H9 (cell line): ENCODE results near the gene FBN1. TPM values are rescaled to one million over a fixed set of nuclear protein-coding genes. Genes with fewer than 3 reads are reported as not detected.

Source experiments
- DNase-seq: peaks from one replicate; pipeline ENCODE4 v3.0.0-alpha.2; 2017
- H2AFZ ChIP-seq: one replicate; pipeline ENCODE4 v1.6.1; 2013; ENCODE audit warnings: mild to moderate bottlenecking, low read length, control low read depth, moderate library complexity
- H2AK5ac ChIP-seq: 2 replicates; pipeline ENCODE4 v1.6.1; 2013; ENCODE audit warnings: low read length, control low read depth, mixed read lengths; ENCODE audit not compliant: insufficient read length
- H2BK120ac ChIP-seq: one replicate; pipeline ENCODE4 v1.6.1; 2013; ENCODE audit warnings: low read depth, mild to moderate bottlenecking, low read length, control low read depth, inconsistent platforms; ENCODE audit not compliant: poor library complexity, severe bottlenecking
- H2BK12ac ChIP-seq: 2 replicates; pipeline ENCODE4 v1.6.1; 2013; ENCODE audit warnings: low read length, control low read depth, mixed read lengths, low read depth; ENCODE audit not compliant: insufficient read length
- H2BK15ac ChIP-seq: 2 replicates; pipeline ENCODE4 v1.6.1; 2013; ENCODE audit warnings: low read depth, low read length, control low read depth
- H2BK20ac ChIP-seq: one replicate; pipeline ENCODE4 v1.6.1; 2013; ENCODE audit warnings: low read depth, mild to moderate bottlenecking, low read length, control low read depth, inconsistent platforms; ENCODE audit not compliant: poor library complexity, severe bottlenecking
- H2BK5ac ChIP-seq: 2 replicates; pipeline ENCODE4 v1.6.1; 2013; ENCODE audit warnings: low read length, control low read depth, mixed read lengths; ENCODE audit not compliant: insufficient read length
- H3K14ac ChIP-seq: 2 replicates; pipeline ENCODE4 v1.6.1; 2013; ENCODE audit warnings: low read length, control low read depth; ENCODE audit not compliant: insufficient read depth
- H3K18ac ChIP-seq: 2 replicates; pipeline ENCODE4 v1.6.1; 2013; ENCODE audit warnings: low read depth, mild to moderate bottlenecking, mixed read lengths, low read length, control low read depth; ENCODE audit not compliant: insufficient read length
- H3K23ac ChIP-seq: 2 replicates; pipeline ENCODE4 v1.6.1; 2013; ENCODE audit warnings: low read length, control low read depth, mixed read lengths, low read depth; ENCODE audit not compliant: insufficient read length
- H3K23me2 ChIP-seq: 2 replicates; pipeline ENCODE4 v1.6.1; 2013; ENCODE audit warnings: low read depth, mild to moderate bottlenecking, mixed read lengths, low read length, control low read depth; ENCODE audit not compliant: insufficient read length, poor library complexity, severe bottlenecking
- H3K27ac ChIP-seq: 2 replicates; pipeline ENCODE4 v1.5.1; 2013; ENCODE audit warnings: low read length, control low read depth, mixed read lengths, low read depth; ENCODE audit not compliant: insufficient read length
- H3K27me3 ChIP-seq: 2 replicates; pipeline ENCODE4 v1.6.1; 2013; ENCODE audit warnings: low read length, control low read depth, inconsistent platforms; ENCODE audit not compliant: insufficient read depth
- H3K4ac ChIP-seq: 2 replicates; pipeline ENCODE4 v1.6.1; 2013; ENCODE audit warnings: low read depth, mild to moderate bottlenecking, control low read depth, inconsistent platforms, low read length, moderate library complexity
- H3K4me1 ChIP-seq: 2 replicates; pipeline ENCODE4 v1.6.1; 2013; ENCODE audit warnings: low read length, control low read depth, inconsistent platforms; ENCODE audit not compliant: insufficient read depth
- H3K4me2 ChIP-seq: 2 replicates; pipeline ENCODE4 v1.6.1; 2013; ENCODE audit warnings: low read length, control low read depth, mixed read lengths; ENCODE audit not compliant: insufficient read length, insufficient read depth
- H3K56ac ChIP-seq: 2 replicates; pipeline ENCODE4 v1.6.1; 2013; ENCODE audit warnings: low read depth, mild to moderate bottlenecking, mixed read lengths, low read length, control low read depth; ENCODE audit not compliant: insufficient read length
- H3K79me1 ChIP-seq: 2 replicates; pipeline ENCODE4 v1.6.1; 2013; ENCODE audit warnings: low read depth, mild to moderate bottlenecking, moderate library complexity, low read length, control low read depth, inconsistent platforms; ENCODE audit not compliant: insufficient read depth, poor library complexity, severe bottlenecking
- H3K79me2 ChIP-seq: 2 replicates; pipeline ENCODE4 v1.6.1; 2013; ENCODE audit warnings: low read length, control low read depth, inconsistent platforms; ENCODE audit not compliant: insufficient read depth
- H3K9ac ChIP-seq: 2 replicates; pipeline ENCODE4 v1.6.1; 2013; ENCODE audit warnings: low read length, control low read depth, mixed read lengths; ENCODE audit not compliant: insufficient read length; ENCODE audit errors: extremely low read depth
- H3K9me3 ChIP-seq: one replicate; pipeline ENCODE4 v1.6.1; 2013; ENCODE audit warnings: low read depth, low read length, inconsistent platforms; ENCODE audit not compliant: control insufficient read depth
- H3T11ph ChIP-seq: one replicate; pipeline ENCODE4 v1.6.1; 2013; ENCODE audit warnings: mild to moderate bottlenecking, low read length, control low read depth, inconsistent platforms
- H4K20me1 ChIP-seq: one replicate; pipeline ENCODE4 v1.6.1; 2013; ENCODE audit not compliant: control insufficient read depth, insufficient read length, insufficient read depth
- H4K5ac ChIP-seq: 2 replicates; pipeline ENCODE4 v1.6.1; 2013; ENCODE audit warnings: low read depth, mild to moderate bottlenecking, mixed read lengths, low read length, control low read depth; ENCODE audit not compliant: insufficient read length
- H4K8ac ChIP-seq: replicated peaks from 2 replicates; pipeline ENCODE4 v1.6.1; 2013; ENCODE audit warnings: low read length, control low read depth, mixed read lengths, low read depth; ENCODE audit not compliant: insufficient read length
- H4K91ac ChIP-seq: 2 replicates; pipeline ENCODE4 v1.6.1; 2013; ENCODE audit warnings: low read depth, mild to moderate bottlenecking, moderate library complexity, mixed read lengths, low read length, control low read depth; ENCODE audit not compliant: insufficient read length
- H3K27ac Mint-ChIP-seq, 3 experiments: 2 replicates in 2 of 3; 3 replicates in 1 of 3; pipeline ENCODE4 v1.8.0; 2020 to 2021; ENCODE audit warnings: mixed read lengths in 3 of 3, mild to moderate bottlenecking in 1 of 3, moderate library complexity in 1 of 3
- H3K27me3 Mint-ChIP-seq: 2 replicates; pipeline ENCODE4 v1.8.0; 2021; ENCODE audit warnings: low read depth, mild to moderate bottlenecking, moderate library complexity, mixed read lengths
- H3K36me3 Mint-ChIP-seq, 3 experiments: 2 replicates in 2 of 3; 3 replicates in 1 of 3; pipeline ENCODE4 v1.8.0; 2020 to 2021; ENCODE audit warnings: low read depth in 3 of 3, mixed read lengths in 3 of 3; ENCODE audit not compliant: insufficient read depth in 1 of 3
- H3K4me1 Mint-ChIP-seq, 2 experiments: 2 replicates each; pipeline ENCODE4 v1.8.0; 2020; ENCODE audit warnings: mixed read lengths in 2 of 2
- H3K4me3 Mint-ChIP-seq, 2 experiments: 2 replicates in 1 of 2; 3 replicates in 1 of 2; pipeline ENCODE4 v1.8.0; 2020 to 2021; ENCODE audit warnings: mild to moderate bottlenecking in 2 of 2, mixed read lengths in 2 of 2, moderate library complexity in 1 of 2
- H3K9me3 Mint-ChIP-seq, 2 experiments: 2 replicates in 1 of 2; 3 replicates in 1 of 2; pipeline ENCODE4 v1.8.0; 2020; ENCODE audit warnings: mild to moderate bottlenecking in 2 of 2, mixed read lengths in 2 of 2, moderate library complexity in 1 of 2
- CTCF ChIP-seq: fragments of 200-600 bp; sonication (generic); conservative IDR thresholded peaks from 3 replicates; pipeline ENCODE4 v1.8.0; 2021; ENCODE audit warnings: antibody characterized with exemption, mild to moderate bottlenecking
- WGBS: extraction: QIAGEN DNeasy Blood & Tissue Kit; methylation state at CpG from one replicate; pipeline ENCODE4 v1.1.7; 2013; ENCODE audit warnings: missing lambda C conversion rate, low lambda C conversion rate, mixed read lengths; ENCODE audit not compliant: insufficient read length; ENCODE audit errors: extremely low coverage; 5-methylcytosine and 5-hydroxymethylcytosine counted together
- total RNA-seq: library from RNA; stranded (reverse); gene quantifications from 2 replicates; pipeline ENCODE4 v1.2.1, GENCODE V29; 2021

The FBN1 gene
- total RNA-seq, 1 experiment from 2014 or later = 3.6 TPM

- no peak overlapping the region for H3K18ac ChIP-seq
- no peak overlapping the region for H3K14ac ChIP-seq
- no peak overlapping the region for H3K27ac ChIP-seq
- no peak overlapping the region for H2AK5ac ChIP-seq
- no peaks in the 10 kb centered on the region for H3K27me3 ChIP-seq
- Mint-ChIP-seq H3K4me1 (peaks cover 7 to 18% of the 10 kb centered on the region in 2 experiments), H3K27ac (no peak overlapping the region), H3K27me3 (no peaks in the 10 kb centered on the region), H3K4me3 (no peak overlapping the region), H3K36me3 (peaks cover 0 to 2% (median 0%) of the 10 kb centered on the region in 3 experiments; a peak in 1 of 7 replicates), H3K9me3 (no peaks in the 10 kb centered on the region)
- no peak overlapping the region for H2BK20ac ChIP-seq
- H3K9me3 ChIP-seq = no peaks in the 10 kb centered on the region
- no peak overlapping the region for H4K91ac ChIP-seq
- DNase-seq = no peak
- no peak overlapping the region for H3K9ac ChIP-seq
- H3K79me1 ChIP-seq = no peaks in the 10 kb centered on the region
- no CpG with 5 or more reads among the region's 5 CpGs for WGBS
- no peak overlapping the region for H3K4ac ChIP-seq
- H2AFZ ChIP-seq = no peak overlapping the region
- H3K23me2 ChIP-seq = no peaks in the 10 kb centered on the region
- H2BK5ac ChIP-seq = no peak overlapping the region
- H3K79me2 ChIP-seq = no peaks in the 10 kb centered on the region
- TF ChIP-seq CTCF = no peak
- H4K20me1 ChIP-seq = no peaks in the 10 kb centered on the region
- H3K23ac ChIP-seq = no peak overlapping the region
- H3K56ac ChIP-seq = no peak overlapping the region
- H3K4me2 ChIP-seq = no peak overlapping the region
- no peak overlapping the region for H3T11ph ChIP-seq
- H3K4me1 ChIP-seq = no peaks in the 10 kb centered on the region
- H2BK15ac ChIP-seq = no peak overlapping the region
- no peak overlapping the region for H4K5ac ChIP-seq
- H2BK12ac ChIP-seq = no peak overlapping the region
- no peak overlapping the region for H4K8ac ChIP-seq
- H2BK120ac ChIP-seq = no peak overlapping the region
Measured at GRCh38 chr15:48471073-48471472, 174.4 kb downstream of the FBN1 start.
